T-cell (primary cell): ENCODE results near the gene EPHA6. TPM values are rescaled to one million over a fixed set of nuclear protein-coding genes. Genes with fewer than 3 reads are reported as not detected.

Experiments
- ATAC-seq, 4 experiments: fragments of 200-7000 bp in 3 of 4; fragments of 150-1000 bp in 1 of 4; cut with Tn5 transposase; replicated peaks in 1 of 4; 1 replicate in 3 of 4; 2 replicates in 1 of 4; pipeline ENCODE4 v1.10.0; 2021; ENCODE audit warnings: moderate library complexity in 3 of 4, mild to moderate bottlenecking in 2 of 4, moderate number of reproducible peaks in 1 of 4
- CTCF ChIA-PET, 2 donors: fragments of 300-600 bp; sonication (Branson Sonifier 250); formaldehyde crosslinking; loops; one replicate each; lab custom pipeline; 2022; ENCODE audit warnings: antibody characterized with exemption in 2 of 2; lab: Charles Lee
- POLR2A ChIA-PET, 2 donors: fragments of 300-600 bp; sonication (Branson Sonifier 250); formaldehyde crosslinking; loops; one replicate each; lab custom pipeline; 2022; ENCODE audit warnings: antibody characterized with exemption in 2 of 2; lab: Charles Lee
- DNase-seq, 35 experiments: peaks; one replicate each; pipeline versions ENCODE4 v3.0.0 to v3.0.0-alpha.2; 2013 to 2023
- H3K27ac ChIP-seq: one replicate; pipeline ENCODE4 v1.5.1; 2013; ENCODE audit warnings: low read length
- H3K27me3 ChIP-seq, 2 experiments: replicated peaks in 1 of 2; 1 replicate in 1 of 2; 2 replicates in 1 of 2; pipeline versions ENCODE4 v1.6.1 to v1.7.0; 2013; ENCODE audit warnings: low read length in 1 of 2, mixed read lengths in 1 of 2; ENCODE audit not compliant: control insufficient read depth in 2 of 2, insufficient read depth in 2 of 2; ENCODE audit errors: extremely low read depth in 1 of 2
- H3K36me3 ChIP-seq, 2 donors: 1 replicate in 1 of 2; 2 replicates in 1 of 2; pipeline versions ENCODE4 v1.6.1 to v1.7.0; 2013; ENCODE audit warnings: low read length in 1 of 2; ENCODE audit not compliant: control insufficient read depth in 2 of 2, insufficient read depth in 1 of 2; ENCODE audit errors: extremely low read depth in 1 of 2
- H3K4me1 ChIP-seq, 2 experiments: 1 replicate in 1 of 2; 2 replicates in 1 of 2; pipeline versions ENCODE4 v1.6.1 to v1.7.0; 2013; ENCODE audit warnings: low read length in 2 of 2, mixed read lengths in 1 of 2; ENCODE audit not compliant: insufficient read depth in 2 of 2, control insufficient read depth in 1 of 2; ENCODE audit errors: extremely low read depth in 1 of 2
- H3K4me3 ChIP-seq, 2 donors: 1 replicate in 1 of 2; 2 replicates in 1 of 2; pipeline versions ENCODE4 v1.5.1 to v1.7.0; 2013; ENCODE audit warnings: mild to moderate bottlenecking in 2 of 2, low read length in 1 of 2, moderate library complexity in 1 of 2; ENCODE audit not compliant: control insufficient read depth in 1 of 2; ENCODE audit errors: extremely low read depth in 1 of 2
- H3K9me3 ChIP-seq: 2 replicates; pipeline ENCODE4 v1.7.0; 2013
- H3K27ac Mint-ChIP-seq, 2 donors: one replicate each; pipeline ENCODE4 v1.8.0; 2020 to 2021; ENCODE audit warnings: mild to moderate bottlenecking in 2 of 2, mixed read lengths in 2 of 2
- H3K27me3 Mint-ChIP-seq, 2 donors: one replicate each; pipeline ENCODE4 v1.8.0; 2021 to 2022; ENCODE audit warnings: mixed read lengths in 2 of 2
- H3K36me3 Mint-ChIP-seq: one replicate; pipeline ENCODE4 v1.8.0; 2021; ENCODE audit warnings: mixed read lengths
- H3K4me1 Mint-ChIP-seq, 3 donors: one replicate each; pipeline ENCODE4 v1.8.0; 2020 to 2022; ENCODE audit warnings: mixed read lengths in 3 of 3, mild to moderate bottlenecking in 1 of 3
- H3K4me3 Mint-ChIP-seq, 3 donors: one replicate each; pipeline ENCODE4 v1.8.0; 2020 to 2022; ENCODE audit warnings: mild to moderate bottlenecking in 3 of 3, mixed read lengths in 3 of 3, moderate library complexity in 3 of 3
- H3K9me3 Mint-ChIP-seq, 3 donors: one replicate each; pipeline ENCODE4 v1.8.0; 2020 to 2022; ENCODE audit warnings: mixed read lengths in 3 of 3
- WGBS: methylation state at CpG from one replicate; pipeline ENCODE4 v1.1.5; 2013; ENCODE audit warnings: missing lambda C conversion rate; ENCODE audit not compliant: insufficient coverage; 5-methylcytosine and 5-hydroxymethylcytosine counted together
- total RNA-seq, 35 experiments: library from RNA in 6 of 35; stranded (reverse) in 6 of 35; fragments of 120-200 nt in 1 of 35; gene quantifications; one replicate each; pipeline versions ENCODE4 v1.2.1 to v1.2.4 and lab custom pipeline; 2013 to 2026

The EPHA6 gene
- total RNA-seq, 5 donors from 2014 or later (not counting 1 experiment from before 2014, with no cell fraction given), result not detected

- Histone ChIP-seq H3K27ac (no peak overlapping the region), H3K4me3 (no peak overlapping the region), H3K9me3 (no peaks in the 10 kb centered on the region), H3K4me1 (no peaks in the 10 kb centered on the region), H3K36me3 (no peaks in the 10 kb centered on the region), H3K27me3 (no peaks in the 10 kb centered on the region)
- peaks cover 0 to 16% (median 11%) of the 10 kb centered on the region in 3 donors for H3K9me3 Mint-ChIP-seq
- no peak for ATAC-seq
- H3K36me3 Mint-ChIP-seq, result no peaks in the 10 kb centered on the region
- H3K4me1 Mint-ChIP-seq, result no peaks in the 10 kb centered on the region
- WGBS, result no CpG with 5 or more reads among the region's 1 CpG
- no peak overlapping the region for H3K4me3 Mint-ChIP-seq
- no peak overlapping the region for H3K27ac Mint-ChIP-seq
- POLR2A ChIA-PET, result no interaction called here
- CTCF ChIA-PET, result no interaction called here
- no peaks in the 10 kb centered on the region for H3K27me3 Mint-ChIP-seq
- DNase-seq, result no peak
Measured at GRCh38 chr3:97059168-97059567, 244.8 kb downstream of the EPHA6 start.

- WGBS, result no CpG with 5 or more reads among the region's 1 CpG
- Mint-ChIP-seq H3K36me3 (no peaks in the 10 kb centered on the region), H3K27me3 (no peaks in the 10 kb centered on the region), H3K9me3 (peaks cover 4 to 16% (median 11%) of the 10 kb centered on the region in 3 donors), H3K4me3 (no peak overlapping the region), H3K27ac (no peak overlapping the region), H3K4me1 (no peaks in the 10 kb centered on the region)
- Histone ChIP-seq H3K36me3 (no peaks in the 10 kb centered on the region), H3K9me3 (no peaks in the 10 kb centered on the region), H3K27me3 (no peaks in the 10 kb centered on the region), H3K4me1 (no peaks in the 10 kb centered on the region), H3K4me3 (no peak overlapping the region), H3K27ac (no peak overlapping the region)
- CTCF ChIA-PET, result no interaction called here
- ATAC-seq (no peak), DNase-seq (no peak)
- POLR2A ChIA-PET, result no interaction called here
Measured at GRCh38 chr3:97066531-97066930, 252.1 kb downstream of the EPHA6 start.

GRCh38 chr3:97070302-97070701 lies 255.9 kb downstream of the EPHA6 start:
- ChIA-PET POLR2A (no interaction called here), CTCF (no interaction called here)
- Mint-ChIP-seq H3K27me3 (no peaks in the 10 kb centered on the region), H3K36me3 (no peaks in the 10 kb centered on the region), H3K27ac (no peak overlapping the region), H3K9me3 (peaks cover 5 to 11% (median 10%) of the 10 kb centered on the region in 3 donors), H3K4me1 (no peaks in the 10 kb centered on the region), H3K4me3 (no peak overlapping the region)
- no peak for DNase-seq
- no peaks in the 10 kb centered on the region for H3K27me3 ChIP-seq
- ATAC-seq, result no peak
- H3K9me3 ChIP-seq, result no peaks in the 10 kb centered on the region
- H3K4me1 ChIP-seq, result no peaks in the 10 kb centered on the region
- no peak overlapping the region for H3K27ac ChIP-seq
- no peaks in the 10 kb centered on the region for H3K36me3 ChIP-seq
- H3K4me3 ChIP-seq, result no peak overlapping the region

GRCh38 chr3:97074546-97074945 lies 260.2 kb downstream of the EPHA6 start:
- ChIA-PET CTCF (no interaction called here), POLR2A (no interaction called here)
- WGBS, result no CpG with 5 or more reads among the region's 2 CpGs
- DNase-seq (no peak), ATAC-seq (no peak)
- Histone ChIP-seq H3K36me3 (no peaks in the 10 kb centered on the region), H3K27ac (no peak overlapping the region), H3K4me1 (no peaks in the 10 kb centered on the region), H3K9me3 (no peaks in the 10 kb centered on the region), H3K4me3 (no peak overlapping the region), H3K27me3 (no peaks in the 10 kb centered on the region)
- H3K4me1 Mint-ChIP-seq, result no peaks in the 10 kb centered on the region
- H3K36me3 Mint-ChIP-seq, result no peaks in the 10 kb centered on the region
- H3K9me3 Mint-ChIP-seq, result peaks cover 5 to 17% (median 10%) of the 10 kb centered on the region in 3 donors
- H3K27ac Mint-ChIP-seq, result no peak overlapping the region
- no peaks in the 10 kb centered on the region for H3K27me3 Mint-ChIP-seq
- H3K4me3 Mint-ChIP-seq, result no peak overlapping the region

- H3K27ac Mint-ChIP-seq, result no peak overlapping the region
- DNase-seq, result no peak
Measured at GRCh38 chr3:97076673-97077072, 262.3 kb downstream of the EPHA6 start.

GRCh38 chr3:97089621-97090020 lies 275.2 kb downstream of the EPHA6 start:
- Mint-ChIP-seq H3K27me3 (no peaks in the 10 kb centered on the region), H3K4me1 (no peaks in the 10 kb centered on the region), H3K36me3 (no peaks in the 10 kb centered on the region), H3K27ac (no peak overlapping the region), H3K9me3 (peaks cover 0 to 15% (median 7%) of the 10 kb centered on the region in 3 donors), H3K4me3 (no peak overlapping the region)
- POLR2A ChIA-PET, result no interaction called here
- peaks cover 2% of the 10 kb centered on the region for H3K9me3 ChIP-seq
- no peaks in the 10 kb centered on the region for H3K4me1 ChIP-seq
- no peaks in the 10 kb centered on the region for H3K36me3 ChIP-seq
- CTCF ChIA-PET, result no interaction called here
- DNase-seq (no peak), ATAC-seq (no peak)
- H3K27ac ChIP-seq, result no peak overlapping the region
- H3K4me3 ChIP-seq, result no peak overlapping the region
- no peaks in the 10 kb centered on the region for H3K27me3 ChIP-seq
- no CpG with 5 or more reads among the region's 2 CpGs for WGBS

More at GRCh38 chr3:97076673-97077072, 262.3 kb downstream of the EPHA6 start:
- ChIA-PET POLR2A (no interaction called here), CTCF (no interaction called here)
- no peak overlapping the region for H3K4me3 Mint-ChIP-seq
- no peak overlapping the region for H3K4me3 ChIP-seq
- H3K27me3 ChIP-seq, result no peaks in the 10 kb centered on the region
- WGBS, result 100% methylated on average over 1 of the region's 2 CpGs
- H3K4me1 Mint-ChIP-seq, result no peaks in the 10 kb centered on the region
- H3K4me1 ChIP-seq, result no peaks in the 10 kb centered on the region
- H3K27ac ChIP-seq, result no peak overlapping the region
- no peaks in the 10 kb centered on the region for H3K27me3 Mint-ChIP-seq
- peaks cover 5 to 17% (median 9%) of the 10 kb centered on the region in 3 donors for H3K9me3 Mint-ChIP-seq
- no peak for ATAC-seq
- no peaks in the 10 kb centered on the region for H3K9me3 ChIP-seq
- H3K36me3 ChIP-seq, result no peaks in the 10 kb centered on the region
- no peaks in the 10 kb centered on the region for H3K36me3 Mint-ChIP-seq

- H3K27ac ChIP-seq, result no peak overlapping the region
- ChIA-PET POLR2A (no interaction called here), CTCF (no interaction called here)
- H3K4me3 Mint-ChIP-seq, result no peak overlapping the region
- H3K4me1 ChIP-seq, result no peaks in the 10 kb centered on the region
- ATAC-seq (no peak), DNase-seq (no peak)
- no peaks in the 10 kb centered on the region for H3K27me3 Mint-ChIP-seq
- no peaks in the 10 kb centered on the region for H3K27me3 ChIP-seq
- no peak overlapping the region for H3K27ac Mint-ChIP-seq
- H3K4me1 Mint-ChIP-seq, result no peaks in the 10 kb centered on the region
- no peaks in the 10 kb centered on the region for H3K9me3 ChIP-seq
- no peak overlapping the region for H3K4me3 ChIP-seq
- no peaks in the 10 kb centered on the region for H3K36me3 ChIP-seq
- H3K36me3 Mint-ChIP-seq, result no peaks in the 10 kb centered on the region
- peaks cover 2 to 18% (median 7%) of the 10 kb centered on the region in 3 donors for H3K9me3 Mint-ChIP-seq
Measured at GRCh38 chr3:97102641-97103040, 288.2 kb downstream of the EPHA6 start.
